Pancreas (tissue), 10 donors: ENCODE data around the gene MAP3K12. TPM values are rescaled to one million over a fixed set of nuclear protein-coding genes. Genes with fewer than 3 reads are reported as not detected.
A peak's percentile ranks its signal among the peaks of the same experiment; 100 is the strongest.

Source experiments
- ATAC-seq, 4 donors: fragments of 200-7000 bp; cut with Tn5 transposase; one replicate each; pipeline versions ENCODE4 v1.8.0 to v1.9.1; 2020; ENCODE audit warnings: mild to moderate bottlenecking in 4 of 4, moderate library complexity in 4 of 4
- DNase-seq, 6 donors: peaks; one replicate each; pipeline ENCODE4 v3.0.0-alpha.2; 2020
- FAIRE-seq: peaks from 2 replicates; lab custom pipeline; 2012; peaks lifted over from hg19 to GRCh38; lab: Jason Lieb, UNC
- H3K27ac ChIP-seq, 4 donors: fragments of 200-600 bp; sonication (generic); 1 replicate in 3 of 4; 2 replicates in 1 of 4; pipeline versions ENCODE4 v1.5.0 to v1.8.0; 2020
- H3K27me3 ChIP-seq, 4 donors: fragments of 200-600 bp; one replicate each; pipeline ENCODE4 v1.8.0; 2021
- H3K36me3 ChIP-seq, 3 donors: fragments of 200-600 bp; sonication (generic) in 1 of 3; one replicate each; pipeline versions ENCODE4 v1.5.0 to v1.8.0; 2020 to 2021
- H3K4me1 ChIP-seq, 3 donors: fragments of 200-600 bp; one replicate each; pipeline ENCODE4 v1.8.0; 2021
- H3K4me3 ChIP-seq, 4 donors: fragments of 200-600 bp; sonication (generic) in 2 of 4; one replicate each; pipeline versions ENCODE4 v1.5.0 to v1.8.0; 2020 to 2021
- H3K9me3 ChIP-seq, 4 donors: fragments of 200-600 bp; one replicate each; pipeline ENCODE4 v1.8.0; 2021
- CTCF ChIP-seq, 4 donors: fragments of 200-600 bp; sonication (generic) in 3 of 4; IDR thresholded peaks; one replicate each; pipeline versions ENCODE4 v1.5.0 to v1.8.0; 2021; ENCODE audit warnings: antibody characterized with exemption in 4 of 4
- WGBS, 2 donors: extraction: QIAGEN DNeasy Blood & Tissue Kit; methylation state at CpG; one replicate each; pipeline ENCODE4 v1.1.7; 2013; 5-methylcytosine and 5-hydroxymethylcytosine counted together
- intact Hi-C, 3 donors: fragments of 100-400 bp; cut with DNase I; formaldehyde crosslinking; loops; one replicate each; pipeline versions ENCODE4 v1.11.1 to v1.14.2; 2022
- polyA plus RNA-seq, 2 donors: library from polyadenylated mRNA; stranded (reverse); fragments of 200-250 nt; gene quantifications; one replicate each; pipeline ENCODE4 v1.2.3, GENCODE V29; 2013
- total RNA-seq, 6 donors: library from RNA; stranded (reverse); fragmentation: NEBNext Ultra II Directional in 4 of 6; extraction: Animal tissue kit (Norgen Biotek cat#: 25700) in 4 of 6; gene quantifications; one replicate each; pipeline versions ENCODE4 v1.2.1 to v1.2.4, GENCODE V29; 2021 to 2023
- donor health status: healthy with polysubstance abuse.
- donor health status: DM: no; HTN: no; CAD: no; lungs with moderate emphysema.
- donor health status: DM: no; HTN: no; CAD: no.
- donor health status: control.
- donor health status: control.
- donor health status: Bipolar disorder and iron deficiency.
- donor health status: DM: yes; HTN: yes; CAD: no.
- donor health status: DM: no; HTN: no; CAD: no.
- donor health status: DM: no; HTN: no; CAD: no.
- donor health status: DM: yes; HTN: yes; CAD: no.

MAP3K12 gene
- total and polyA plus RNA-seq, 8 donors, result 2.3 to 24.9 (median 4.7) TPM

- intact Hi-C loops, result no loop called here
- FAIRE-seq, result no peak
- Histone ChIP-seq H3K27me3 (no peaks in the 10 kb centered on the region), H3K4me3 (peak overlapping the region; percentile 23 to 80 (median 54)), H3K4me1 (peaks cover 0 to 23% (median 7%) of the 10 kb centered on the region in 3 donors), H3K9me3 (no peaks in the 10 kb centered on the region), H3K36me3 (peaks cover 0 to 5% (median 0%) of the 10 kb centered on the region in 3 donors), H3K27ac (peak overlapping the region; percentile 96 to 99 (median 98))
- WGBS, 2 donors, result 0 to 1% methylated on average over 17 of the region's 17 CpGs
- ATAC-seq, result peak; percentile 16 to 19 (median 18)
- peak in 3 of 6 donors; percentile 65 to 67 (median 66) for DNase-seq
- TF ChIP-seq CTCF (IDR thresholded peaks at IDR 0.05), result no peak
Observed at GRCh38 chr12:53500142-53500775, 1.0 kb upstream of the MAP3K12 start.

- WGBS, 2 donors, result 86 to 87% methylated on average over 2 of the region's 2 CpGs
- no peaks in the 10 kb centered on the region for H3K27me3 ChIP-seq
- no peaks in the 10 kb centered on the region for H3K9me3 ChIP-seq
- ATAC-seq, result no peak
- no peak for FAIRE-seq
- H3K4me1 ChIP-seq, result peaks cover 5 to 31% (median 15%) of the 10 kb centered on the region in 3 donors
- no peaks in the 10 kb centered on the region for H3K36me3 ChIP-seq
- DNase-seq, result no peak
- intact Hi-C loops, result no loop called here
- TF ChIP-seq CTCF (IDR thresholded peaks at IDR 0.05), result no peak
- no peak overlapping the region for H3K4me3 ChIP-seq
- no peak overlapping the region for H3K27ac ChIP-seq
Observed at GRCh38 chr12:53498235-53498630, 1.0 kb downstream of the MAP3K12 start.

GRCh38 chr12:53497461-53497860 is 1.8 kb downstream of the MAP3K12 start:
- no peaks in the 10 kb centered on the region for H3K27me3 ChIP-seq
- intact Hi-C loops, result no loop called here
- H3K4me1 ChIP-seq, result peaks cover 5 to 27% (median 15%) of the 10 kb centered on the region in 3 donors
- WGBS, 2 donors, result 83 to 88% methylated on average over 3 of the region's 3 CpGs
- H3K4me3 ChIP-seq, result no peak overlapping the region
- ATAC-seq, result no peak
- H3K36me3 ChIP-seq, result no peaks in the 10 kb centered on the region
- FAIRE-seq, result no peak
- TF ChIP-seq CTCF (IDR thresholded peaks at IDR 0.05), result no peak
- DNase-seq, result no peak
- H3K9me3 ChIP-seq, result no peaks in the 10 kb centered on the region
- no peak overlapping the region for H3K27ac ChIP-seq

GRCh38 chr12:53496752-53497032 is 2.6 kb downstream of the MAP3K12 start:
- no peaks in the 10 kb centered on the region for H3K27me3 ChIP-seq
- no peak for TF ChIP-seq CTCF (IDR thresholded peaks at IDR 0.05)
- peaks cover 5 to 25% (median 15%) of the 10 kb centered on the region in 3 donors for H3K4me1 ChIP-seq
- H3K27ac ChIP-seq, result peak overlapping the region in 2 of 4 donors; percentile 44 to 65
- no peak overlapping the region for H3K4me3 ChIP-seq
- no peaks in the 10 kb centered on the region for H3K36me3 ChIP-seq
- no peaks in the 10 kb centered on the region for H3K9me3 ChIP-seq
- no peak for ATAC-seq
- WGBS, 2 donors, result 71 to 86% methylated on average over 1 of the region's 1 CpG
- DNase-seq, result no peak
- intact Hi-C loops, result no loop called here
- FAIRE-seq, result no peak
